AG09319 (cell line): ENCODE measurements around the gene RASGRP4.

ENCODE experiments used
- DNase-seq: peaks from one replicate; pipeline ENCODE4 v3.0.0-alpha.2; 2010; ENCODE audit warnings: low read depth; ENCODE audit errors: extremely low read depth
- TF ChIP-seq, protein P1 (sequence below): IDR thresholded peaks from 2 replicates; pipeline ENCODE4 v1.5.1; 2011; ENCODE audit warnings: low read depth, mild to moderate bottlenecking, inconsistent platforms, low read length, moderate library complexity

Gene RASGRP4

DNA sequence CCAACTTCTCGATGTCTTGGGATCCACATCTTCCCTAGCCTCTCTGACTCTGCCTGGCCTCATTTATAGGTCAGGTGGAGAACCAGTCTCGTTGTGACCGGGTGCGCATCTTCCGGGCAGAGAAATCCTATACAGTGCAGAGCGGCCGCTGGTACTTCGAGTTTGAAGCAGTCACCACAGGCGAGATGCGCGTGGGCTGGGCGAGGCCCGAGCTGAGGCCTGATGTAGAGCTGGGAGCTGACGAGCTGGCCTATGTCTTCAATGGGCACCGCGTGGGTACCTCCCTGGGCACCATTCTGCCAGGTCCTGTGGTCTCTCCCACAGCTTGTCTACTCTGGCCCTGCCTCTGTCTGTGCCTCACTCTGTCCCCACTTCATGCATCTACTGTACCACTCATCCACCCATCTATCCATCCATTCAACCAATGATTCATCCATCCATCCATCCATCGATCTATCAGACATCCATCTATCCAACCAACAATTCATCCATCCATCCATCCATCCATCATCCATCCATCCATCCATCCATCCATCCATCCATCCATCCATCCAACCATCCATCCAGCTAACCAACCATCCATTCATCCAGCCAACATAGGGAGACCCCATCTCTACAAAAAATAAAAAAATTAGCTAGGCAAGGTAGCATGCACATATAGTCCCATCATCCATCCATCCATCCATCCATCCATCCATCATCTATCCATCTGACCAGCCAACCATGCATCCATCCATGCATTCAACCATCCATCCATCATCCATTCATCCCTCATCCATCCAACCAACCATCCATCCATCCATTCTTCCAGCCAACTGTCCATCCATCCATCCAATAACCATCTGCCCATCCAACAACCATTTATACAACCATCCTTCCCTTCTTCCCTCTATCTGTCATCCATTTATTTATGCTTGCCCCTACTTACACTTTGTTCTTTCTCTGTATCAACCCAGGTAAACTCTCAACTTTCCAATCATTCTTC lies 41.8 kb upstream of the RASGRP4 start:
- TF ChIP-seq, protein P1, sequence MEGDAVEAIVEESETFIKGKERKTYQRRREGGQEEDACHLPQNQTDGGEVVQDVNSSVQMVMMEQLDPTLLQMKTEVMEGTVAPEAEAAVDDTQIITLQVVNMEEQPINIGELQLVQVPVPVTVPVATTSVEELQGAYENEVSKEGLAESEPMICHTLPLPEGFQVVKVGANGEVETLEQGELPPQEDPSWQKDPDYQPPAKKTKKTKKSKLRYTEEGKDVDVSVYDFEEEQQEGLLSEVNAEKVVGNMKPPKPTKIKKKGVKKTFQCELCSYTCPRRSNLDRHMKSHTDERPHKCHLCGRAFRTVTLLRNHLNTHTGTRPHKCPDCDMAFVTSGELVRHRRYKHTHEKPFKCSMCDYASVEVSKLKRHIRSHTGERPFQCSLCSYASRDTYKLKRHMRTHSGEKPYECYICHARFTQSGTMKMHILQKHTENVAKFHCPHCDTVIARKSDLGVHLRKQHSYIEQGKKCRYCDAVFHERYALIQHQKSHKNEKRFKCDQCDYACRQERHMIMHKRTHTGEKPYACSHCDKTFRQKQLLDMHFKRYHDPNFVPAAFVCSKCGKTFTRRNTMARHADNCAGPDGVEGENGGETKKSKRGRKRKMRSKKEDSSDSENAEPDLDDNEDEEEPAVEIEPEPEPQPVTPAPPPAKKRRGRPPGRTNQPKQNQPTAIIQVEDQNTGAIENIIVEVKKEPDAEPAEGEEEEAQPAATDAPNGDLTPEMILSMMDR: no peak
- DNase-seq: no peak

DNA sequence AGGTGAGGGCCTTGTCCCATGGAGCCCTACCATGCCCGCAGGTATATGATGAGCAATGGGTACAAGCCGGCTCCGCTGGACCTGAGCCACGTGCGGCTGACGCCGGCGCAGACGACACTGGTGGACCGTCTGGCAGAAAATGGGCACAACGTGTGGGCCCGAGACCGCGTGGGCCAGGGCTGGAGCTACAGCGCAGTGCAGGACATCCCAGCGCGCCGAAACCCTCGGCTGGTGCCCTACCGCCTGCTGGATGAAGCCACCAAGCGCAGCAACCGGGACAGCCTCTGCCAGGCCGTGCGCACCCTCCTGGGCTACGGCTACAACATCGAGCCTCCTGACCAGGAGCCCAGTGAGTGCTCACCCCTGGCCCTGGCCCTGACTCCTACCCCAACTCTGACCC lies 40.0 kb upstream of the RASGRP4 start:
- TF ChIP-seq, protein P1: no peak
- no peak for DNase-seq

DNA sequence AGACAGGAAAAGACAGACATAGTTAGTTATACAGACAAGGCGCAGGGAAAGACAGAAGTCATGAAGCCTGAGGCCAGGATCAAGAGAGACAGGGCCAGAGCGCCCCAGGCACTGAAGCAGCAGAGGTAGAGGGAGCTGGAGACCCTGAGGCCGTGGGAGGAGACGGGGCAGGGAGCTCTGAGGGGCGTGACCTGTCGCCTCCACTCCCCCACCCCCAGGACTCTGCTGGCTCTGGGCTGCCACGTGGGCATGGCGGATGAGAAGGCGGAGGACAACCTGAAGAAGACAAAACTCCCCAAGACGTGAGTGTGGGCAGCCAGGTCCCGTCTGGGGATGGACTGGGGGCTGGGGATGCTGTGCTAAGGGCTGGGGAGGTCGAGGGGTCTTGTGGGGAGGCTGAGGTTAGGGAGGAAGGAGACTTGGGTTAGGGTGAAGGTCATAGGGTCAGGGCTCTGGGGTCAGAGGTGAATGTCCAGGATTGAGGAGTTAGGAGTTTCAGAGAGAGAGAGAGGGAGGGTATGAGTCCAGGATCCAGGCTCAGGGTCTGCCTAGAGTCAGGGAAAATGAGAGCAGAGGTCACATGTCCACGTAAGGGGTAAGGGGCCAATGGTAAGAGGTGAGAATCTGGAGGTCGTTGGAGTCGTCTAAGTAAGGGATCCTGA lies 38.5 kb upstream of the RASGRP4 start:
- DNase-seq: no peak
- TF ChIP-seq, protein P1: no peak

DNA sequence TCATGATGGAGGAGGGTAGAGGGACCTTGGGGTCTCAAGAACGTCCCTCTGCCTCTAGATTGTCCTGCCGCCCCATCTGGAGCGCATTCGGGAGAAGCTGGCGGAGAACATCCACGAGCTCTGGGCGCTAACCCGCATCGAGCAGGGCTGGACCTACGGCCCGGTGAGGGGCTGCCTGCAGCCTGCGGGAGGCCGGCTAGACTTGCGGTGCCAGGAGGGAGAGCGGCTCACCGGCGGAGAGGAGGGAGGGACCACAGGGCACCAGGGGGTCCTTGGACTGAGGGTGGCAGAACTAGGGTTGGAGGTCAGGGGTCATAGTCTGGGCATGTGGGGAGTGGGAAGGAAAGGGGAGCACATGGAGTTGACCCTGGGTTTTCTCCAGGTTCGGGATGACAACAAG lies 37.3 kb upstream of the RASGRP4 start:
- TF ChIP-seq, protein P1: no peak
- no peak for DNase-seq

DNA sequence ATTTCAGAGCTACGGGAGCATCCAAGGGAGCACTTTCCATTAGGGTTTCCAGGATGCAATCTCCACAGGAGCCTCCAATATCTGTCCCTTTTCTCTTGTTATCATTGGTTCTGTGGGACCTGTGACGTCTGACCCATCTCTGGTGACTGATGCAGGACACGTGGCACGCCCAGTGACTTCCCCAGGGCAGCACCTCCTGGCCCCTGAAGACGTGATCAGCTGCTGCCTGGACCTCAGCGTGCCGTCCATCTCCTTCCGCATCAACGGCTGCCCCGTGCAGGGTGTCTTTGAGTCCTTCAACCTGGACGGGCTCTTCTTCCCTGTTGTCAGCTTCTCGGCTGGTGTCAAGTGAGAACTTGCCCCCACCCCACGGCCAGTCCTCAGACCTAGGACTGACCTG lies 33.0 kb upstream of the RASGRP4 start:
- DNase-seq: no peak
- TF ChIP-seq, protein P1: no peak

DNA sequence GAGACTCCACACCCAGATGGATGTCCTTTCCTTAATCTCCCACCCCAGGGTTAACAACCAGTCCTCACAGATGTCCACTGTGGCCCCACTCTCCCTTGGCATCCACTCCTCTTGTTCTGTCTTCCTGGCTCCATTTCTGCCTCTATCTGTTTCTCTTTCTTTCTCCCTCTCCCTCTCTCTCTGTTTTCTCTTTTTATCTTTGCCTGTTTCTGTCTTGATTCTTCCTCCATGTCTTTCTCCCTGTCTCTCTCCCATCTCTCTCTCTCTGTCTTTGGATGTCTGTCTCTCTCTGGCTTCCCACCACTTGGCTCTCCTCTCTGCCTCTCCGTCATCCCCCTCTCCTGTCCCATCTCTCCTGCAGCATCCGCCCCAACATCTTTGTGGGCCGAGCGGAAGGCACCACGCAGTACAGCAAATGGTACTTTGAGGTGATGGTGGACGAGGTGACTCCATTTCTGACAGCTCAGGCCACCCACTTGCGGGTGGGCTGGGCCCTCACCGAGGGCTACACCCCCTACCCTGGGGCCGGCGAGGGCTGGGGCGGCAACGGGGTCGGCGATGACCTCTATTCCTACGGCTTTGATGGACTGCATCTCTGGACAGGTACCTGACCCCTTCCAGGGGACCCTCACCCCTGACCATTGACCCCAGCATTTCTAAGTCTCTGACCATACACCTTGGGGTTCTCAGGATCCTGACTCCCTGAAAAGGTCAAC lies 31.8 kb upstream of the RASGRP4 start:
- no peak for DNase-seq
- TF ChIP-seq, protein P1: no peak
